Skeletal muscle tissue (tissue), 4 donors: ENCODE data around the gene USP36. TPM values are rescaled to one million over a fixed set of nuclear protein-coding genes. Genes with fewer than 3 reads are reported as not detected.
"Not testable (repeated sequence)": the region's sequence is repeated elsewhere in the genome, so short reads cannot be mapped to it uniquely, and the experiment has no call there.

Experiments used
- H3K27ac ChIP-seq: one replicate; pipeline ENCODE4 v1.7.0; 2013; ENCODE audit warnings: mild to moderate bottlenecking, low read depth, low read length, inconsistent platforms
- H3K27me3 ChIP-seq, 3 donors: one replicate each; pipeline ENCODE4 v1.7.0; 2013; ENCODE audit warnings: low read length in 3 of 3; ENCODE audit not compliant: control insufficient read depth in 3 of 3, insufficient read depth in 3 of 3
- H3K36me3 ChIP-seq, 3 donors: one replicate each; pipeline ENCODE4 v1.7.0; 2013; ENCODE audit warnings: low read length in 3 of 3; ENCODE audit not compliant: control insufficient read depth in 3 of 3, insufficient read depth in 3 of 3
- H3K4me1 ChIP-seq, 3 donors: one replicate each; pipeline ENCODE4 v1.7.0; 2013; ENCODE audit warnings: low read length in 3 of 3, mild to moderate bottlenecking in 3 of 3; ENCODE audit not compliant: control insufficient read depth in 3 of 3, insufficient read depth in 3 of 3
- H3K4me3 ChIP-seq, 3 donors: one replicate each; pipeline ENCODE4 v1.7.0; 2013; ENCODE audit warnings: low read length in 3 of 3
- H3K9ac ChIP-seq, 3 donors: one replicate each; pipeline ENCODE4 v1.7.0; 2013; ENCODE audit warnings: low read length in 3 of 3, mild to moderate bottlenecking in 3 of 3, moderate library complexity in 2 of 3, low read depth in 1 of 3
- H3K9me3 ChIP-seq, 3 donors: one replicate each; pipeline ENCODE4 v1.7.0; 2013; ENCODE audit warnings: low read length in 3 of 3; ENCODE audit not compliant: control insufficient read depth in 3 of 3
- total RNA-seq: library from RNA; depleted of rRNA; stranded (reverse); fragments of >200 nt; gene quantifications from one replicate; pipeline ENCODE4 v1.2.3, GENCODE V29; 2014
- donor health status: Osteomylitis.

The USP36 gene
- total RNA-seq, 1 donor from 2014 or later = 25.6 TPM

- Histone ChIP-seq H3K9me3 (no peaks in the 10 kb centered on the region), H3K27ac (peak overlapping the region; percentile 82), H3K4me1 (peaks cover 60 to 67% (median 65%) of the 10 kb centered on the region in 3 donors), H3K36me3 (no peaks in the 10 kb centered on the region), H3K4me3 (peak overlapping the region in 2 of 3 donors; percentile 45 to 55), H3K27me3 (peaks cover 0 to 28% (median 9%) of the 10 kb centered on the region in 3 donors), H3K9ac (peak overlapping the region; percentile 18 to 76 (median 65))
These were observed 42.5 kb upstream of the USP36 start for GRCh38 chr17:78883089-78883532.

DNA sequence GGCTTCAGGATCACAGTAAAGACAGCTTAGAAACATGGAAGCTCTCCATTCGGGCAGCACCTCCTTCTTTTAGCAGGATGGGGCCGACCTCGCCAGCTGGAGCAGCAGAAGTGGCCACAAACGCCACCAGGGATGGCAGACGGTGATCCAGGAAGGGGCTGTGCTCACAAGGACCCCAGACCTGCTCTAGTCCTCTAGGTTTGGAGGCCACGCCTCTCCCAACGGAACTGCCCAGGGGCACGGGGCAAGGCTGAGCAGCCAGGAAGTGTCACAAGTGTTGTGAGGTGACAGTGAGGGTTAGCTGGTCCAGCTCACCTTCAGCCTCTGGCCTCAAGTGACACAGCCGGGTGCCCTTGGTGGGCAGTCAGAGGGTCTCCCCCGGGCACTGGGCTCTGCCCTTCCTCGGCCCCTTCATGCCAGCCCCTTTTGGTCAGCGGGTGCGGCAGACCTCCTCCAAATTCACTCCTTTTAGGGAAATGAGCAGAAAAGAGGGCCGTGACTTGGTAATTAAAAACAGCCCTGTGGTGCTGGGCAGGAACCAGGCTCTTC is 42.0 kb upstream of the USP36 start:
- Histone ChIP-seq H3K36me3 (no peaks in the 10 kb centered on the region), H3K4me3 (peak overlapping the region in 2 of 3 donors; percentile 5 to 45), H3K9ac (peak overlapping the region in 2 of 3 donors; percentile 18 to 76), H3K27me3 (peaks cover 0 to 28% (median 9%) of the 10 kb centered on the region in 3 donors), H3K27ac (peak overlapping the region; percentile 82), H3K4me1 (peaks cover 60 to 67% (median 65%) of the 10 kb centered on the region in 3 donors), H3K9me3 (no peaks in the 10 kb centered on the region)

GRCh38 chr17:78879635-78880186 is 39.1 kb upstream of the USP36 start:
- Histone ChIP-seq H3K27me3 (peaks cover 0 to 28% (median 9%) of the 10 kb centered on the region in 3 donors), H3K9me3 (no peaks in the 10 kb centered on the region), H3K27ac (peak overlapping the region; percentile 84), H3K4me1 (peaks cover 60 to 68% (median 64%) of the 10 kb centered on the region in 3 donors), H3K4me3 (peak overlapping the region; percentile 30 to 49 (median 36)), H3K36me3 (no peaks in the 10 kb centered on the region), H3K9ac (peak overlapping the region; percentile 32 to 60 (median 57))

DNA sequence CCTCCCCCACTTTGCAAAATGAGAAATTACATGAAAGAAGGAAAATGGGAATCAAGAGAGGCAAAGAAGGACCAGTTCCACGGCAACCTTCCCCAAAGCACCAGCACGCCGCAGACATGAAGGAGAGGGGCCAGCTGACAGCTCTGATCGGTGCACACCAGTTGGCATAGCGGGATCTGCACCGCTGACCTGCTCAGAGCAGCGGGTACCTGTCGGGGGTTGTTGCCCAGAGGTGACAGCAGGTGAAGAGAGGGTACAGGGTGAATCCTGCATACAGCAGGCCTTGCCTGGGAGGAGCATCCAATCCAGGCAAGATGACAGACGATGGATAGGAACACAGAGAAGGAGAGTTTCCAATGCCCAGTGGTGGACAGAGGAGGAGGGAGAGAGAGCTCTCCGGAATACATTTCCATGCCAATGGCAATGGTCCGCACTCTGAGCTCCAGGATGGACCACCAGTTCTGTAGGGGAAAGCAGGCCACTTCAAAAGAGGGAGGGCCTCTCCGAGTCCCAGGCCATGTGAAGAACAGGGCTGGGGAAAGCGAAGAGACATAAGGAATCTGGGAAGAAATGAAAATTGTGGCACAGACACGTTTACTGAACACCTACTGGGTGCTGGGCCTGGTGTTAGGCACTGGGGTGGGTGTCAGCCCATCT is 38.4 kb upstream of the USP36 start:
- Histone ChIP-seq H3K9ac (peak overlapping the region in 2 of 3 donors; percentile 50 to 57), H3K27ac (peak overlapping the region; percentile 84), H3K4me1 (peaks cover 58 to 64% (median 60%) of the 10 kb centered on the region in 3 donors), H3K27me3 (peaks cover 0 to 24% (median 9%) of the 10 kb centered on the region in 3 donors), H3K4me3 (peak overlapping the region in 1 of 3 donors; percentile 49), H3K36me3 (no peaks in the 10 kb centered on the region), H3K9me3 (no peaks in the 10 kb centered on the region)

DNA sequence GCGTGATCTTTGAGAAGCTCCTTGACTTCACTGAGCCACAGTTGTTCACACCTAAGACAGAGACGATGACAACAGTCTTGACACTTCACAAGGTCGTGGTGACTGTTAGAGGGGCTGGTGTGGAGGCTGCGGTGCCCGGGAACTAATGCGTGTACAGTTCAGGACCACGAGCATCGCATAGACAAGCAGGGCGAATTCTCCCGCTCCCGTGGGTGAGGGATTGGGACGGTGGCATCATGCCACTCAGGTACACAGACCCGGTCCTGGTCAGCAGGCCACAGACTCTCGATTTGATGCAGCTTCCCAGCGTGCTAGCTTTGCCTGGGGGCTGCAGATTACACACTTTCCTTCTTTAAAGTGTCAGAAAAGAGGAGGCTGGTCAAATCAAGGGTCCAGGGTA is 37.6 kb upstream of the USP36 start:
- peaks cover 59 to 64% (median 60%) of the 10 kb centered on the region in 3 donors for H3K4me1 ChIP-seq
- no peaks in the 10 kb centered on the region for H3K9me3 ChIP-seq
- H3K4me3 ChIP-seq = no peak overlapping the region
- H3K9ac ChIP-seq = no peak overlapping the region
- H3K27ac ChIP-seq = no peak overlapping the region
- no peaks in the 10 kb centered on the region for H3K36me3 ChIP-seq
- peaks cover 0 to 20% (median 9%) of the 10 kb centered on the region in 3 donors for H3K27me3 ChIP-seq

DNA sequence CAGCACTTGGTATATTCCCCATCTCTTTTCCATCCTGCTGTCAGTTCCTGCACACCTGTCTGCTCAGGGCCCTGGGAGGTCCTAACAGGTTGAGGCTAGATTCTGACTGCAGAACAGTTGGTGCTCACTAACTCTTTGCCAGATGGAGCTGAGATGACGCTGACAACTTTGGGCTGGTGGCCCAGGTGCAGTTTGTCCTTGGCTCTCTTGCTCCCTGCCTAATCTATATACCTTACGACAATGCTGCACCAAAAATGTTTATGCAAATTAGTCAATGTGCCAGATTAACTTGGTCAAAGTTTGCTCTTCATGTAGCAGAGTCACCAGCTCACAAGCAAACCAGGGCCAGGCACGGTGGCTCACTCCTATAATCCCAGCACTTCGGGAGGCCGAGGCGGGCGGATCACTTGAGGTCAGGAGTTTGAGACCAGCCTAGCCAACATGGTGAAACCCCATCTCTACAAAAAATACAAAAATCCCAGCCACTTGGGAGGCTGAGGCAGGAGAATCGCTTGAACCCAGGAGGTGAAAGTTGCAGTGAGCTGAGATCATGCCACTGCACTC is 36.4 kb upstream of the USP36 start:
- not testable (repeated sequence) for H3K36me3 ChIP-seq, H3K9me3 ChIP-seq, H3K4me3 ChIP-seq, H3K9ac ChIP-seq, H3K27ac ChIP-seq
- Histone ChIP-seq H3K4me1 (peaks cover 48 to 53% (median 52%) of the 10 kb centered on the region in 3 donors), H3K27me3 (peaks cover 0 to 12% (median 9%) of the 10 kb centered on the region in 3 donors)

DNA sequence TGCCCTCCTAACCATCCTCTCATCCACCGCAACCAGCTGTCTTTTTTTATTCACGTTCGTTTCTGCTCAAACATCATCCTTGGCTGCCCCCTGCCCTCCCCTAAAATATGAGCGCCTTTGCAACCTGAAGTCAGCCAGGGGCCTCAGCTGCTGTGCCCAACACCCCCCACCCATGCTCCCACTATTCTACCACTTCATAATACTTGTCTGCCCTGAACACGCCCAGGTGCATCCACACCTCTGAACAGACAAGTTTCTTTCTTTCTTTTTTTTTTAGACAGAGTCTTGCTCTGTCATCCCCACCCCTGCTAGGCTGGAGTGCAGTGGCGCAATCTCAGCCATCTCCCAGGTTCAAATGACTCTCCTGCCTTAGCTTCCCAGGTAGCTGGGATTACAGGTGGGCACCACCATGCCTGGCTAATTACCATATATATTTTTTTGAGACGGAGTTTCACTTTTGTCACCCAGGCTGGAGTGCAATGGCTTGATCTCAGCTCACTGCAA is 35.5 kb upstream of the USP36 start:
- no peak overlapping the region for H3K27ac ChIP-seq
- H3K9me3 ChIP-seq = no peaks in the 10 kb centered on the region
- no peak overlapping the region for H3K9ac ChIP-seq
- H3K36me3 ChIP-seq = no peaks in the 10 kb centered on the region
- H3K4me3 ChIP-seq = no peak overlapping the region
- peaks cover 0 to 12% (median 9%) of the 10 kb centered on the region in 3 donors for H3K27me3 ChIP-seq
- peaks cover 48 to 51% (median 48%) of the 10 kb centered on the region in 3 donors for H3K4me1 ChIP-seq

DNA sequence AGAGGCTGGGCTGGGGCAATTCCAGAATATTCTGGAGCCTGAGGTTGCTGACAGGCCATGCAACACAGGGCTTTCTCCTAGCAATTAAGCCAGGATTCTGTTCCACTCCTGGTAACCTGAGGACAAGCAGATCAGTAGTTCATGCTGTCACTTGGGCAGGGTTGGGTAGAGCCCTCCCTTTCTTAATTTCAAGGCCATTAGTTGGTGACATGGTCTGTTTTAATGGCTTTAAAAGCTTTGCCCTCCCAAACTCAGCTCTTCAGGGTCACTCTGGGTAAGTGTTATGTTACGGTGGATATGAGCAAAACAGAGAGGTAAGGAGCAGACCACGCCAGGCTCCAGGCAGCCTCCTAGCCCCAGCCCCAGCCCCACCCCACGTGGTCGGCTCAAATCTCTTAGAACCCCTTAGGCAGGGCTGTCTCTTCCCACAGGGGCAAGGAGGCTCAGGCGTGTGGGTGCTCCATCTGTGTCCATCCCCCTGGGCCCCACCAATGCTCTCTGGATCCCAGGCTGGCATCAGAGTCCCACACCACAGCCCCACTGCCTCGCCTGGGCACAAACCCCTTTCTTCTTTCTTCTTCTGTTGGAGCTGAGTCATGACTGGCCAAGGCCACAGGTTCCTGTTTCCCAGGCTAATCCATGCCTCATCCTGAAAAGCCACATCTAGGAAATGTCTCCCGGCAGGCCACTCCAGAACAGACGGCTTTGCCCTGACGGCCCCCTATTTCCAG is 34.9 kb upstream of the USP36 start:
- Histone ChIP-seq H3K4me3 (no peak overlapping the region), H3K4me1 (peaks cover 42 to 45% (median 42%) of the 10 kb centered on the region in 3 donors), H3K9me3 (no peaks in the 10 kb centered on the region), H3K36me3 (peaks cover 0 to 4% (median under 1%) of the 10 kb centered on the region in 3 donors), H3K27me3 (peaks cover 0 to 12% (median 9%) of the 10 kb centered on the region in 3 donors), H3K27ac (no peak overlapping the region), H3K9ac (peak overlapping the region in 1 of 3 donors; percentile 25)

DNA sequence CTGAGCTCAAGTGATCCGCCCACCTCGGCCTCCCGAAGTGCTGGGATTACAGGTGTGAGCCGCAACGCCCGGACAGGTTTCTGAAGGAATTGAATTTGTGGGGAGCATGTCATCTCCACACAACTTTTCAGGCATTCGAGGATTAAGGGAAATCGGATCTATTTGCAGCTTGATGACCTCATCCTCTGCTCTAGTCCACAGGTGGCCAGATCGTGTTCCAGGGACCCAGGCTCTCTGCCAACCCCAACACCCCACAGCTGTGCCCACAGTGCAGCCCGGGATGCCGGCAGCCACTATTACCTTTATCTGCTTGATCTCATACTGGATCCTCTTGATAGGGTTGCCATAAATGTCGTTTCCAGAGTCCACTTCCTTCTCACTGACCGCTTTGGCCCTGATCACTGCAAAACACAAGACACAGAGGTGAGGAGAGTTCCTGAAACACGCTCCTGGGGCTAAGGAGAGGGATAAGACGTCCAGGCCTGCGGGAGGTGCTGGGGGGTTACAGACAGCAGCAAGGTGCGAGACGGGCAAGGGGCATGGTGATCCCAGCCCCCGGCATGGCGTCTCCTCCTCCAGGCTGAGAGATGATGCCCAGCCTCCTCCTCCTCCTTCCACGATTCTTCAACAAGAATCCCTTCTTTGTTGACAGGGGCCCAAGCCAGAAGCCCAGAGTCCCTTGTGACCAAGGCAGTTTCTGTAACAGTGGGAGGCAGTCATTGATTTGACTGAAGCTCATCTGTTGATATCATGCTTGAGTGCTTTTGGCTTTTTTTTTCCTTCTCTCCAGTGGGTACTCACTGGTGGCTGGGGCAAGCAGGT is 33.1 kb upstream of the USP36 start:
- H3K9ac ChIP-seq = peak overlapping the region in 1 of 3 donors; percentile 33
- no peaks in the 10 kb centered on the region for H3K27me3 ChIP-seq
- H3K27ac ChIP-seq = no peak overlapping the region
- peaks cover 0 to 5% (median 2%) of the 10 kb centered on the region in 3 donors for H3K36me3 ChIP-seq
- H3K9me3 ChIP-seq = no peaks in the 10 kb centered on the region
- peaks cover 27 to 30% (median 28%) of the 10 kb centered on the region in 3 donors for H3K4me1 ChIP-seq
- peak overlapping the region in 1 of 3 donors; percentile 22 for H3K4me3 ChIP-seq
